ENCODE data around the gene NR5A2. TPM values are rescaled to one million over a fixed set of nuclear protein-coding genes. Genes with fewer than 3 reads are reported as not detected.

NR5A2 gene
- total RNA-seq, 1 experiment from 2014 or later = not detected

GRCh38 chr1:200033511-200034261, 6.2 kb downstream of the NR5A2 start:
- Histone ChIP-seq H3K4me3 (ENCODE audit: low read length) (no peak overlapping the region), H3K36me3 (ENCODE audit: insufficient read depth, low read length) (no peaks in the 10 kb centered on the region), H3K4me1 (ENCODE audit: low read length) (no peaks in the 10 kb centered on the region), H3K4me2 (ENCODE audit: low read depth, low read length, poor library complexity, severe bottlenecking) (no peak overlapping the region), H3K9me3 (ENCODE audit: low read length) (no peaks in the 10 kb centered on the region), H2AFZ (ENCODE audit: low read length) (no peak overlapping the region), H3K79me2 (ENCODE audit: low read length) (no peaks in the 10 kb centered on the region), H3K9ac (ENCODE audit: low read length) (no peak overlapping the region), H3K27me3 (ENCODE audit: low read length) (no peaks in the 10 kb centered on the region), H3K9me2 (replicated peaks; ENCODE audit: insufficient read depth, low read length) (no peaks in the 10 kb centered on the region), H4K20me1 (ENCODE audit: insufficient read depth, low read depth, low read length) (no peaks in the 10 kb centered on the region), H3K27ac (ENCODE audit: low read length) (no peak overlapping the region)
- DNase-seq = no peak

GRCh38 chr1:200034262-200034557, 6.7 kb downstream of the NR5A2 start:
- Histone ChIP-seq H4K20me1 (ENCODE audit: insufficient read depth, low read depth, low read length) (no peaks in the 10 kb centered on the region), H3K9me3 (ENCODE audit: low read length) (no peaks in the 10 kb centered on the region), H3K9ac (ENCODE audit: low read length) (no peak overlapping the region), H3K27me3 (ENCODE audit: low read length) (no peaks in the 10 kb centered on the region), H3K9me2 (replicated peaks; ENCODE audit: insufficient read depth, low read length) (no peaks in the 10 kb centered on the region), H3K4me1 (ENCODE audit: low read length) (no peaks in the 10 kb centered on the region), H3K4me3 (ENCODE audit: low read length) (no peak overlapping the region), H2AFZ (ENCODE audit: low read length) (no peak overlapping the region), H3K79me2 (ENCODE audit: low read length) (no peaks in the 10 kb centered on the region), H3K27ac (ENCODE audit: low read length) (no peak overlapping the region), H3K36me3 (ENCODE audit: insufficient read depth, low read length) (no peaks in the 10 kb centered on the region), H3K4me2 (ENCODE audit: low read depth, low read length, poor library complexity, severe bottlenecking) (no peak overlapping the region)
- no peak for DNase-seq

GRCh38 chr1:200034761-200035396, 7.4 kb downstream of the NR5A2 start:
- Histone ChIP-seq H3K4me3 (ENCODE audit: low read length) (no peak overlapping the region), H3K4me2 (ENCODE audit: low read depth, low read length, poor library complexity, severe bottlenecking) (no peak overlapping the region)
- DNase-seq = no peak

GRCh38 chr1:200035397-200035955, 8.0 kb downstream of the NR5A2 start:
- Histone ChIP-seq H3K4me3 (ENCODE audit: low read length) (no peak overlapping the region), H3K27ac (ENCODE audit: low read length) (no peak overlapping the region), H2AFZ (ENCODE audit: low read length) (no peak overlapping the region), H3K9me3 (ENCODE audit: low read length) (no peaks in the 10 kb centered on the region), H3K9me2 (replicated peaks; ENCODE audit: insufficient read depth, low read length) (no peaks in the 10 kb centered on the region), H3K79me2 (ENCODE audit: low read length) (no peaks in the 10 kb centered on the region), H3K9ac (ENCODE audit: low read length) (no peak overlapping the region), H3K4me1 (ENCODE audit: low read length) (no peaks in the 10 kb centered on the region), H3K27me3 (ENCODE audit: low read length) (no peaks in the 10 kb centered on the region), H4K20me1 (ENCODE audit: insufficient read depth, low read depth, low read length) (no peaks in the 10 kb centered on the region), H3K36me3 (ENCODE audit: insufficient read depth, low read length) (no peaks in the 10 kb centered on the region), H3K4me2 (ENCODE audit: low read depth, low read length, poor library complexity, severe bottlenecking) (no peak overlapping the region)
- DNase-seq = no peak

More at GRCh38 chr1:200034761-200035396, 7.4 kb downstream of the NR5A2 start:
- no peaks in the 10 kb centered on the region for H3K9me3 ChIP-seq (ENCODE audit: low read length)
- no peaks in the 10 kb centered on the region for H3K27me3 ChIP-seq (ENCODE audit: low read length)
- no peaks in the 10 kb centered on the region for H3K4me1 ChIP-seq (ENCODE audit: low read length)
- H3K9ac ChIP-seq (ENCODE audit: low read length) = no peak overlapping the region
- H3K79me2 ChIP-seq (ENCODE audit: low read length) = no peaks in the 10 kb centered on the region
- no peak overlapping the region for H2AFZ ChIP-seq (ENCODE audit: low read length)
- no peaks in the 10 kb centered on the region for H3K36me3 ChIP-seq (ENCODE audit: insufficient read depth, low read length)
- H3K9me2 ChIP-seq (replicated peaks; ENCODE audit: insufficient read depth, low read length) = no peaks in the 10 kb centered on the region
- no peak overlapping the region for H3K27ac ChIP-seq (ENCODE audit: low read length)
- H4K20me1 ChIP-seq (ENCODE audit: insufficient read depth, low read depth, low read length) = no peaks in the 10 kb centered on the region

GRCh38 chr1:200035956-200036618, 8.6 kb downstream of the NR5A2 start:
- DNase-seq = no peak
- Histone ChIP-seq H4K20me1 (ENCODE audit: insufficient read depth, low read depth, low read length) (no peaks in the 10 kb centered on the region), H3K4me3 (ENCODE audit: low read length) (no peak overlapping the region), H3K36me3 (ENCODE audit: insufficient read depth, low read length) (no peaks in the 10 kb centered on the region), H3K4me2 (ENCODE audit: low read depth, low read length, poor library complexity, severe bottlenecking) (no peak overlapping the region), H3K27me3 (ENCODE audit: low read length) (no peaks in the 10 kb centered on the region), H3K9ac (ENCODE audit: low read length) (no peak overlapping the region), H3K9me2 (replicated peaks; ENCODE audit: insufficient read depth, low read length) (no peaks in the 10 kb centered on the region), H3K79me2 (ENCODE audit: low read length) (no peaks in the 10 kb centered on the region), H3K27ac (ENCODE audit: low read length) (no peak overlapping the region), H2AFZ (ENCODE audit: low read length) (no peak overlapping the region), H3K9me3 (ENCODE audit: low read length) (no peaks in the 10 kb centered on the region), H3K4me1 (ENCODE audit: low read length) (no peaks in the 10 kb centered on the region)

- Histone ChIP-seq H3K9me3 (ENCODE audit: low read length) (no peaks in the 10 kb centered on the region), H3K9me2 (replicated peaks; ENCODE audit: insufficient read depth, low read length) (no peaks in the 10 kb centered on the region), H3K36me3 (ENCODE audit: insufficient read depth, low read length) (no peaks in the 10 kb centered on the region), H3K79me2 (ENCODE audit: low read length) (no peaks in the 10 kb centered on the region), H3K27me3 (ENCODE audit: low read length) (no peaks in the 10 kb centered on the region), H2AFZ (ENCODE audit: low read length) (no peak overlapping the region), H3K4me2 (ENCODE audit: low read depth, low read length, poor library complexity, severe bottlenecking) (no peak overlapping the region), H3K4me3 (ENCODE audit: low read length) (no peak overlapping the region), H3K27ac (ENCODE audit: low read length) (no peak overlapping the region), H3K9ac (ENCODE audit: low read length) (no peak overlapping the region), H3K4me1 (ENCODE audit: low read length) (no peaks in the 10 kb centered on the region), H4K20me1 (ENCODE audit: insufficient read depth, low read depth, low read length) (no peaks in the 10 kb centered on the region)
- DNase-seq = no peak
Observed at GRCh38 chr1:200036619-200037270, 9.2 kb downstream of the NR5A2 start.

- Histone ChIP-seq H3K36me3 (ENCODE audit: insufficient read depth, low read length) (no peaks in the 10 kb centered on the region), H3K9ac (ENCODE audit: low read length) (no peak overlapping the region), H3K4me2 (ENCODE audit: low read depth, low read length, poor library complexity, severe bottlenecking) (no peak overlapping the region), H3K27me3 (ENCODE audit: low read length) (no peaks in the 10 kb centered on the region), H3K79me2 (ENCODE audit: low read length) (no peaks in the 10 kb centered on the region), H3K4me1 (ENCODE audit: low read length) (no peaks in the 10 kb centered on the region), H3K27ac (ENCODE audit: low read length) (no peak overlapping the region), H2AFZ (ENCODE audit: low read length) (no peak overlapping the region), H3K4me3 (ENCODE audit: low read length) (no peak overlapping the region), H4K20me1 (ENCODE audit: insufficient read depth, low read depth, low read length) (no peaks in the 10 kb centered on the region), H3K9me3 (ENCODE audit: low read length) (no peaks in the 10 kb centered on the region), H3K9me2 (replicated peaks; ENCODE audit: insufficient read depth, low read length) (no peaks in the 10 kb centered on the region)
- DNase-seq = no peak
Observed at GRCh38 chr1:200037501-200037900, 10.0 kb downstream of the NR5A2 start.

GRCh38 chr1:200037904-200038303, 10.4 kb downstream of the NR5A2 start:
- Histone ChIP-seq H3K4me3 (ENCODE audit: low read length) (no peak overlapping the region), H3K9me2 (replicated peaks; ENCODE audit: insufficient read depth, low read length) (no peaks in the 10 kb centered on the region), H4K20me1 (ENCODE audit: insufficient read depth, low read depth, low read length) (no peaks in the 10 kb centered on the region), H3K79me2 (ENCODE audit: low read length) (no peaks in the 10 kb centered on the region), H3K4me1 (ENCODE audit: low read length) (no peaks in the 10 kb centered on the region), H3K27ac (ENCODE audit: low read length) (no peak overlapping the region), H3K36me3 (ENCODE audit: insufficient read depth, low read length) (no peaks in the 10 kb centered on the region), H3K9me3 (ENCODE audit: low read length) (no peaks in the 10 kb centered on the region), H3K4me2 (ENCODE audit: low read depth, low read length, poor library complexity, severe bottlenecking) (no peak overlapping the region), H3K9ac (ENCODE audit: low read length) (no peak overlapping the region), H3K27me3 (ENCODE audit: low read length) (no peaks in the 10 kb centered on the region), H2AFZ (ENCODE audit: low read length) (no peak overlapping the region)
- DNase-seq = no peak

Measured in Karpas-422 (cell line).